Middle frontal gyrus (tissue), 1 donor: ENCODE data around the gene SDCBP2.

ENCODE experiments used
- DNase-seq: peaks from one replicate; pipeline ENCODE4 v3.0.0-alpha.2; 2015; ENCODE audit warnings: low spot score; ENCODE audit errors: extremely low spot score

SDCBP2 gene

DNA sequence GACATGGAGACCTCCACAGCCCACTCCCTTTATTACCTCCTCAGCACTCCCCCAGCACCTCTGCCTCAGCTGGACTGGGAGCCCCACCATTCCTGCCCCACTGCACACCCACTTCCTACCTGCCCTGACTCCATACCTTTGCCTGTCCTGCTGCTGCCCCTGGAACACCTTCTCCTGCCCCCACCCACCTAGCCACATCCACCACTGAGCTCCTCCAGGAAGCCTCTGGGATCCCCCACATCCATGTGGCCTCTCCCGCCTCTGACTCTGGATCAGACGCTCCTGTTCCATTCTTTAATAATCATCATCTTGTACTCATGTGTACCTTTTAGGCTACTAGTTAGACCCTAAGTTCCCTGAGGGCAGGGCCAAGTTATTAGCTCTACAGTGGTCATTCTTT is 2.2 kb upstream of the SDCBP2 start:
- no peak for DNase-seq

DNA sequence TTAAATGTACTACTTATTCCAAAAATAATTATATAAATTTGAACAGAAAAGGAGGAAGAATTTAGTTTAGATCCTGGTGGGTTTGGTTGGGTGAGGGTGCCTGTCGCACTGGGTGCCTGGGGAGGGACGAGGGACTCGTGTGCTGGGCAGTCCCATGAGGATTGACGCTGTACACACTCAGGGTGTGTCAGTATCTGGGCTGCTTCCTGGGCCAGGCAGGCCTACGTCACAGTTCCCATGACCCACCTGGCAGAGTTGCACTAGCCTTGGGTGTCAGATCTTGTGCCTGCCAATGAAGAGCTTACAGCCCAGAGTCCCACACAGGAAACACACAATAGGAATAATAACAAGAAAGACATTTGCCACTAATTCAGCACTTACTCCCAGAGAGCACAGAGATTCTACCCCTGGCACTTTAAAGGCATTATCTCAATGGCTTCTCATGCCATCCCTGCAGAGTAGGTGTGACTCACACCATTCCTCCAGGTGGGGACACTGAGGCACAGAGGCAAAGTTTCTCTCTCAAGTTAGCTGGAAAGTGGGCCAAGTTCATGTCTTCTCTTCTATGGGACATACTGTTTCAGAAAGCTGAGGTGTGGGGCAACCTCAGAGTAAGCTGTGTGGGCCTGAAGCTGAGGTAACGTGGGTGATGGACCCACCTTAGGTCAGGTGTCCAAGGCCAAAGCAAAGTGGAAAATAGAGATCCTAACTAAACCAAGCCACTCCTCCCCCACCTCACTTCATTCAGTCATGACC is 1.3 kb upstream of the SDCBP2 start:
- no peak for DNase-seq

DNA sequence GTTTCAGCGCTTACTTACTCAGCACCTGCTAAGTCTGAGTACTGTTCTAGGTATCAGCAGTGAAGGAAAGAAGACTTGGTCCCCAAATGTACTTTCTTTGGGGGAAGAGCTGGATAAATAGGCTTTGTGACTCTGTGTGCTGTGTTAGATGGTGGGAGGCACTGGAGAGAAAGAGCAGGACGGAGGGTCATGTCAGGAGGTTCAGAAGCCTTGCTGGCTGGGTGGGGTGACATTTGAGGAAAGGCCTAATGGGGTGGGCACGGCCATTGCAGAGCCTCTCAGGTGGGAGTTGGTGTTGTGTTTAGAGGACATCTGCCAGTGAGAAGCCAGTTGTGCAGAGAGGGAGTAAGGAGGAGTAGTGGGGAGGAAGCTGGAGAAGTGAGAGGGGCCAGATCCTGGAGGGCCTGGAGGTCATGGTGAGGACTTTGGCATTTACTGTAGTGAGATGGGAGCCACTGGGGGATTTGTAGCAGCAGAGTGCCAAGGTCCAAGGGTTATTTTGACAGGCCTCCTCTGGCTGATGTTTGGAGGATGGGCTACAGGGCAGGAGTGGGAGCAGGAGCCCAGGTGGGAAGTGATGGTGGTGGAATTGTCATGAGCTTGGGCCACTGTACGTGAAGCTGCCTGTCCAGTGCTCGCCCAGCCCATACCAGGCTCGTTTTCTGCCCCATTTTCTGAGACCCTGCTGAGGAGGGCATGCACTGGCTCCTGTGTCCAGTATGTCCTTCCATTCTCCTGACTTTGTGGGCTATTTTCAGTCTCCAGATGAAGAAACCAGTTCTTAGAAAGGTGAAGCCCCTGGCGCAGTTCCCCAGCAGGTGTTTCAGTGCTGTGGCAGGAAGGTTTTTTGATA is 886 bp downstream of the SDCBP2 start:
- DNase-seq: no peak

DNA sequence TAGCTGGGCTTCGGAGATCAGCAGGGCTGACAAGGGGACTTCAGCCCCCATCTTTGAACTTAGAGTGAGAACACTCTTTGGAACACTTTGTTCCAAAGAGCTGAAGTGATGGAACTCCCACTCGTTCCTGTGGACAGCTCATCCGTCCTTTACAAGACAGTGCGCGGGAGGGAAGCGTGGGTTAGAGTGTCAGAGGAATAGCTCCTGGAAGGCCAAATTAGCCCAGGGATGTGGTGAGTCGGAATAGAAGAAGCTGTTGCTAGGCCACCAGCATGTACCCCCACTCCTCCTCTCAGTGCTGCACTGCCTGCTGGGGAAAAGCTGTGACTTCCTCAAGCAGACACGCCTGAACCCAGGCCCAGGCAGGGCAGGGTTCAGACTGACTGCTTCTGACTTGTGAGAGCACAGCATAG is 1.7 kb downstream of the SDCBP2 start:
- no peak for DNase-seq

DNA sequence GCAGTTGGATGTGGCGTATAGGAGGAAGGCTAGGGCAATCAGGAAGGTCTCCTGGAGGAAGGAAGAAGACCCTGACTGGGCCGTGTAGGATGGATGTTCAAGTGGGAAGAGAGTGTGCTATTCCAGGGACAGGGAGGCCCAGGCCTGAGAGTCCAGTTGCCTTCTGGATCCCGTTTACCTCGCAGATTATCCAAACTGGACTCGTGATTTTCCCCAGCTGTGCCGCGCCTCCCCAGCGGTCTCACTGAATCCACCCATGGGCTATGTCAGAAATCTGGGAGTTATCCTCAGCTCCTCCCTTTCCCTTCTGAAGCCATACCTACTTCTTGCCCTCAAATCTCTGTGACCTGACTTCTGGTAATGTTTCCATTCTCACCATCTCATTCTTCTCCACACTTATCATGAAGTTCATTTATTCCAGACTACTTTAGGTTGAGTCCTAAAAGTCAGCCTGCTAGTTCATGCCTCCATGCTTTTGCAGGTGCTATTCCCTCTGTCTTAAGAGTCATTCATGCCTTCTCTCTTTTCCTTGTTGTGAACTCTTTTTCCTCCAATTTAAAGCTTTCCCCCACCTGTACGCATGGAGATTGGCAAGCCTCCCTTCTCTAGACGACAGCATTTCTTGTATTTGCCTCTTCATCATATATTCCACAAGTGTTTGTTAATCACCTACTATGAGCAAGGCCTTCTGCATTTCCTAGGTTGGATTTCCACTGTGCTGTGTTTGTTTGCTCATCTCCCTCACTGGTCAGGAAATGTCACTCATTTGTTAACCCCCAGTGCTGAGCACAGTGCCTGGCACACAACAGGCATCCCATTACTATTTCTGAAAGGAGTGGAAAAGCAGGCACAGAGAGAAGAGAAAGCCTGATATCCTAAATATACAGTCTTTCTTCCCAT is 2.7 kb downstream of the SDCBP2 start:
- DNase-seq: no peak

DNA sequence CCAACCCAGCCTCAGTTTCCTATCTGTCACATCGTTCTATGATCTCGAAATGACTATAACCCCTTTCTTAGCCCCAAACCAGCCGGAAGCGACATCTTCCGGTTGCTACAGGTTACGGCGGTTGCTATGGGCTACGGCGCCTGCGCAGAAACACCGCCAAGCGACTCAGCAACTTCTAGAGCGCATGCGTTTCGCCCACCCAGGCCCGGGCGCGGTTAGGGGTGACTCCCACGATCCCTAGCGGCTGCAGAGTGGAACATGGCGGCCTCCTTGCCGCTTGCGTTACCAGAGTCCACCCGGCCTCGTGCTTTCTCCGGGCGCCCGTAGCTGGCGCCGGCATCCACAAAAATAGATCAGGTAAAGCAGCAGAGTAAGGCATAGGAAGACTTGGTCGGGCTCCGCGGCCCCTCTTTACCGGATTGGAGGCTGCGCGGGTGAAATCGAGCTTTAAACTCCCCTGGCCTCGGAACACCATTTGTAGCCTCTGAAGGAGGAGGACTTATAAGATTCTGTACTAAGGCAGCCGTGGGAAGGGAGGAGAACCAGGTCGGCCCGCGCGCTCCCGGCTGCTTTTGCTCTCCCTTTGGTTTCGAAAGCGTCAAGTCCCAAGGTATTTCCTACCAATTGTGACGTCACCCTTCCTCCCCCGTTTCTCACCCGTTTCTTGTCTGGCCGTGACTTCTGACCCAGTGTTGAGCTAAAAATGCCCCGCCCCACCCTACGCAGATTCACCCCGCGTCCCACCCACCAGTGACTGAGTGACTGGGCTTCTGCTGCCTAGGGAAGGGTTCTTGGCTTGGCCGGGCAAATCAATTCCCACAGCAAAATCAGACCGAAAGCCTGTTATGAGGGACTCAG is 3.5 kb downstream of the SDCBP2 start:
- peak; percentile 94 for DNase-seq

DNA sequence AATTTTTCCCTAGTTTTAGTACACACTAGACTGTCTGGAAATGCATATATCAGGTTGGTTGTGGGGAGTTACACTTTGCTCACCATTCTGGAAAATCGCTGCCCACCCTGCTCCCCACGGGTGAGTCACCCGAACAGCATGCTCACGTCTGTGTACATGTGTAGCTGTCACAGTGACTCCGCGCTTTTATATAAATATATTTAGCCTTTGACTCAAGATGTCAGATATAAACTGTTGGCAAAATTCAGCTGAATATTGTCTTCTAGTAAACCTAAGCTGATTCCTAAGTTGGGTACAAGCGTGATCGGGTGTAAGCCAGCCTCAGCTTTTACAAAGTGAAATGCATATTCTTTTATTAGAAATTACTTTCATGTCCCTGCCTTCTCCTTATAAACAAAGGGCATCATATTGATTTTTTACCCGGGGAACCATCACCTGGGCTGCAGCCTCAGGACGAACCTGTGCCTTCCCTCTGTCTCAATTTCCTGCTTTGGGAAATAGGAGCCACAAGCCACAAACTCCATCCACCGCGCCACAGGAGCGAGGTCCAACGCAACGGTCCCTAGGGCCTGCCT is 4.3 kb downstream of the SDCBP2 start:
- DNase-seq: no peak

DNA sequence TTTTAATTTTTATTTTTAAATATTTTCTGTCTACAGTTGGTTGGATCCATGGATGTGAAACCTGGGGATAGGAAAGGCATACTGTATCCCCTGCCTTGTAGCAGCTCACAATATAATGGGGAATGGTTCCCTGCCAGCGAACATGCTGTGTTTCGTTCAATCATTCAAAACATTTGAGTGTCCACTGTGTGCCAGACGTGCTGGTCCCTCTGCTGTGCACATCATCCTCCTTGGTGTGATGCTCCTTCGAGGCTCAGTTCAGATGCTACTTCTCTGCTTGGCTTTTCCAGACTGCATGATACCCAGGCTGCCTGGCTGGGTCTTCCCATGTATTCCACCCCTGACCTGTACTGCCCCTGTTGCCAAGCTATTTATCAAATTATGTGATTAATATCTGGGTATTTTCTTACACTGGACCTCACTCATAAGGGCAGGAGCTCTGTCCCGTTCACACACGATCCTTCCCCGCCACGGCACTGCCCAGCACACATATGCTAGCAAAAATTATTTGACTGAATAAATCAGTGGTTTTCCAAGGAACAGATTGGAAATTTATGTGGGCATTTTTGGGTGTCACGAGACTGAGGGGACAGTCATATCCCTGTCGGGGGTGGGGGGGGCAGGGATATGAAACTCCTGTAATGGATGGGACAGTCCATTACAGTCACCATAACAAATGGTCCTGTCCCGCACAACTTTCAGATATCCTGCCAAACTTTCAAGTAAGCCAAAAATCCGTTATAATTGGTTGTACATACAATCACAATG is 4.9 kb downstream of the SDCBP2 start:
- no peak for DNase-seq

DNA sequence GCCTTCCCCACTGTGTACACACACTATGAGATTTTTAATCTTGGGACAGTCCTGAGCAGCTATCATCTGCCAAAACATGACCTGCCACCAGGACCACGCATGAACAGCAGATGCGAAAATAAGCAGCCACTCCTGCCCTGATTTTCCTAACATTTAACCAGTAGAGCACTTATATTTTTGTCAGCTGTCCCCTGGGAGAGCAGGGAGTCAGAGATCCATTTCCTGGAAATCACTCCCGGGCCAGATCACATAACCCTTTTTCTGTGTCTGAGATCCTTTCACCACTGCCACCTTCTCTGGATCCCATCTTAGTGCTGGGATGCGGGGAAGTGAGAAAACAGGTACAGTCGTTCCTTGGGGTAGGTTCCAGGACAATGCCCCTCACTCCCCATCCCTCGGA is 5.7 kb downstream of the SDCBP2 start:
- no peak for DNase-seq

DNA sequence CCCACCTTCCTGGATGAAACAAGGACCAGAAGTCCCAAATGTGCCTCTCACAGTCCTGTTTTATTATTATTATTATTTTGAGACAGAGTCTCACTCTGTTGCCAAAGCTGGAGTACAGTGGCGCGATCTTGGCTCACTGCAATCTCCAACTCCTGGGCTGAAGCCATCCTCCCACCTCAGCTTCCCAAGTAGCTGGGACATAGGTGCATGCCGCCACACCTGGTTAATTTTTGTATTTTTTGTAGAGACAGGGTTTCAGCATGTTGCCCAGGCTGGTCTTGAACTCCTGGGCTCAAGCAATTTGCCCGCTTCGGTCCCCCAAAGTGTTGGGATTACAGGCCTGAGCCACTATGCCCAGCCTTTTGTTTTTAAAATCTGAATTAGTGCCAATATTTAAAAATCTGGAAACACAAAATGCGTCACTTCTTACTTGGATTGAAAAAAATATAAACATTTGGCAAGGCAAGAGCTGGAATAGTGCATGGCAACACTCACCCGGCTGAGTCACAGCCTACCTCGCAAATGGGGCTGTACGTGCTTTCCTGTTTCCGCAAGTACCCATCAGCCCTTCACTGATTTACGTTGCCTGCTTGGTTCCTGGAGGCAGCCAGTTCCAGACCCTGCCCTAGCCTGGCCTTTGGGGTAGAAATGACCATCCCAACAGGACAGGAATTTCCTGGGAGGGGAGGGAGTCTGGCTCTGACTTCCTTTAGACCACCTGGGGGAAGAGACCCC is 6.3 kb downstream of the SDCBP2 start:
- DNase-seq: no peak

DNA sequence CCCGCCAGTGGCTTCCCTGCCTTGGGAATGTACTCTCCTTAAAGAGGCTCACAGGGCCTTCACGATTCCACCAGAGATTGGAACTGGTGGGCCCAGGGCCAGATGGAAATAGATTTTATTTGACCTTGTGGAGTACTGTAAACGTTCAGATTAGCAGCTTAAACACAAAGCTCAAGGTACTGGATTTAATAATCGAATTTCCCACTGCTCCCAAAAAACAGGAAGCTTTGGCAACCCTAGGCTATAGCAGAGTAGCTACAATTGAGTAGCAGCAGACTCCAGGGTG is 7.3 kb downstream of the SDCBP2 start:
- no peak for DNase-seq

DNA sequence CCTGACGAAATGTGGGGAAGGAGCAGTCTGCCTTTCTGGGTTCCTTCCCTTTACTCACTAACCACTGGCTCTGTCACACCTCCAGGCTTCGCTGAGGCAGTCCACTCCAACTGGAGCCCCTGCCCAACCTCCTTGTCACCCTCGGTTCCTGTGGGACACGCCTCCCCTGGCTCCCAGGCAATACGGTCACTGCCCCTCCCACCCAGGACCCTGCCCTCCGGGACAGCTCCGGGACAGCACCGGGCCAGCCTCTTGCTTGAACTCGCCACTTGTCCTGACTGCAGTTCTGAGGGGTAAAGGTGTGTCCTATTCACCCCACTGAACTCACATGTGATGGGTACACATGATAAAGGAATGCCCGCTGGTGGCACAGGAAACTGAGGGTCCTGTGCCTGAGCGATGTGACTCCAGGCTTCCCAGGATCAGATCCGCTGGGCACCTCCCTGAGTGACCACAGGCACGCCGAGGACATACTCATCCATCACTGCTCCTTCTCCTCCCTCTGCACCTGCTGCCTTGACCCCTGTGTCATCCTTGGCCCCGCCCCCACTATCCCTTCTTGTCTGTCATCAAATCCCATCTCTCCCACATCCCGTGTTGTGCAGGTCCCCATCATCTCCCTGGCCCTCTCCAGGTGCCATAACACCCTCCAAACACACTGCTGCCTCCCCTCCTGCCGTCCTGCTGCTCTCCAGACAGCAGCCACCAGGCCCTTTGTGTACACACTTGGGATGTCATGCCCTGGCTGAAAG is 7.9 kb downstream of the SDCBP2 start:
- no peak for DNase-seq

DNA sequence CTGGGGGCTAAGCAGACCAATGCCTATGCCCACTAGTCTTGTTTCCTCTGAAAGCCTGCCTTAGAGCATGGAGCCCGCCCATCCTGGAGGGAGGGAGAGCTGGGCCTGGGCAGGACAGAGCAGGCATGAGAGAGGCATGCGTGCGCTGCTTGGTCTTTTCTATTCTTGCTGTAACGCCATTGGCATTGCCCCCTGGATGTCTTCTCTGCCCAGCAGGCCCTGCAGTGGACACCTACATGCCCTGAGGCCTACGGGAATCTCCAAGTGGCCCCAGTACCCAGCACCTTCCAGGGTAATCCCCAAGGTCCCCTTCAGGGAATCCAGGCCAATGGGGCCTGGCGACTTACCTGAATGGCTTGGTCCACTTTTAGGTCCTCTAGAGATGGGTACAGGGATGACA is 8.9 kb downstream of the SDCBP2 start:
- no peak for DNase-seq

DNA sequence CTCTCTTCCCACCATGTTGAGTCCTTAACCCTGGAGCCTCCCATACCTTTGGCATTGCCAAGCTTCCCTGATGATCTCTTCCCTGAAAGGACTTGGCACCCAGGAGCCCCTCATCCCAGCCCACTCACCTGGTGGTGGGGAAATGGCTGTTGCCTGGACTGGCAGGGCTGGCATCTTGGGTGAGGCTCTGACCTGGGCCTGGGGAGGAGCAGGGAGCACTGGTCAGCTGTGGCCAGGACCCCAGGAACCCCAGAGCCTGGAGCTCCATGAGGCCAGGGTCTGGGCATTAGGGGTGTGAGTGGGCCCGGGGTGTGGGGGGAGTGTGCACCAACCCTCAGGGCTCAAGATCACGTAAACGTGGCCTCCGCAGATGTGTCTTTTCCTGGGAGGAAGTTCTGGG is 9.5 kb downstream of the SDCBP2 start:
- DNase-seq: no peak

DNA sequence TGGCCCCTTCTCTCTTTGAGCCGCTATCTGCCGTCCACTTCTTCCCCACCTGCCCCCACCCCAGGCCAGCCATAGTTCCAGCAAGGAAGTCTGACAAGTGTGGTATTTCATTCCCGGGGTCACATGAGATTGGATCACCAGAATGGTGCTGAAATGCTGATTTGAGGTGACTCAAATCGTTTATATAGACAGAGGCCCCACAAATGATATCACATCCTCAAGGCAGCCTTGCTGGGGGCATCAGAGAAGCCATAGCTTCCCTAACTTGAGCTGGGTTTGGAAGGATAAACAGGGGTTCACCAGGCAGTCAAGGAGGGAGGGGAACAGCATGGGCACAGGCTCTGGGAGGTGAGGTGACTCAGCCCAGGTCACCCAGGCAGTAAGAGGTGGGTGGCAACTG is 9.9 kb downstream of the SDCBP2 start:
- DNase-seq: no peak

DNA sequence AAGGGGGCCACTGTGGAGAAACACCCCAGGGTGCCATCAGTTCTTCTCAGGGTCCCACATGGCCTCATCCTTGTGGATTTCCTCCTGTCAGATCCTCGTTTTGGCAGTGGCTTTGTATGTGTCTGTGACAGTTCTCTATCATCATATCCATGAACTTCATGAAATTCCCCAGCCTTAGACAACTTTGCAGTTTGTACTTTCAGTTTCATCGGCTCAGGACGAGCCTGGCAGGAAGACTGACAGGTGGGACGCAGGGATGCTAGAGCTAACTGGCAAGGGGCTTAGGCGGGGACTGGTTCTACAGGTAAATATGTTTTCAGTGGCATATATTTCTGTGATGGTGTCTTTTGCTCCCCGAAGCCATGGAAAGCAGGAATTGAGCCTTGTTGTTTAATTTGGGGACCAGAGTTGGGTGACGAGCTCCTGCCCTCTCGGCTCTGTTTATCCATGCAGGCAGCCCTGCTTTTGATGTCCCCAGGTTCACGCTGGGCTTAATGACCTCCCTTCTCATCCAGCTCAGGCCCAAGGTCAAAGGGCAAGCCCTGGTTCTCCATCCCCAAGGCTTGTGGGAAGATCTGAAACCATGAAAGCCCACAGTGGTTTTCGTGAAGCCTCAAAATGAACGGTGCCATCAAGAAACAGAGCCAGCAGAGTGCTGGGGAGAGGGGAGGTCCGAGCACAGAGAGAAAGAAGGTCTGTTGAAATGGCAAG is 11.2 kb downstream of the SDCBP2 start:
- no peak for DNase-seq

DNA sequence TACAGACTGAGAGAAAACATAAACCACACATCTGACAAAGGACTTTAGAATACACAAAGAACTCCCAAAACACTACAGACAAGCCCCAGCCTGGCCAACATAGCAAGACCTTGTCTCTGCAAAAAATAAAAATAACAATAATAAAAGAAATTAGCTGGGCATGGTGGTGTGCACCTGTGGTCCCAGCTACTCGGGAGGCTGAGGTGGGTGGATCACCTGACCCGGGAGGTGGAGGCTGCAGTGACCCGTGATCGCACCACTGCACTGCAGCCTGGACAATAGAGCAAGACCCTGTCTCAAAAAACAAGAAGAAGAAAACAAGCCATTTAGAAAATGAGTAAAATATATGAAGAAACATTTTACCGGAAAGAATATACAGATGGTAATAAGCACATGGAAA is 13.1 kb downstream of the SDCBP2 start:
- DNase-seq: no peak
